Esophagus squamous epithelium (tissue), 5 donors: ENCODE data around the gene ABCA12. TPM values are rescaled to one million over a fixed set of nuclear protein-coding genes. Genes with fewer than 3 reads are reported as not detected.

Experiments used
- DNase-seq: peaks from one replicate; lab custom pipeline; 2025; lab: John Stamatoyannopoulos, UW
- H3K27ac ChIP-seq, 4 donors: fragments of 200-600 bp; sonication (generic); one replicate each; pipeline ENCODE4 v1.5.1; 2016 to 2019; ENCODE audit warnings: mild to moderate bottlenecking in 1 of 4
- H3K27me3 ChIP-seq, 4 donors: fragments of 200-600 bp; sonication (generic); 1 replicate in 3 of 4; 2 replicates in 1 of 4; pipeline versions ENCODE4 v1.5.1 to v1.6.0; 2017 to 2021; ENCODE audit warnings: antibody characterized with exemption in 1 of 4
- H3K36me3 ChIP-seq, 3 donors: fragments of 200-600 bp; sonication (generic); one replicate each; pipeline ENCODE4 v1.5.1; 2016 to 2019
- H3K4me1 ChIP-seq, 3 donors: fragments of 200-600 bp; sonication (generic); one replicate each; pipeline ENCODE4 v1.5.1; 2017 to 2019
- H3K4me3 ChIP-seq, 4 donors: fragments of 200-600 bp; sonication (generic); 1 replicate in 3 of 4; 2 replicates in 1 of 4; pipeline ENCODE4 v1.5.1; 2016 to 2019; ENCODE audit warnings: mild to moderate bottlenecking in 2 of 4, moderate library complexity in 1 of 4
- H3K9me3 ChIP-seq, 3 donors: fragments of 200-600 bp; sonication (generic); one replicate each; pipeline ENCODE4 v1.5.1; 2016 to 2019
- CTCF ChIP-seq, 6 experiments: fragments of 450-650 bp in 4 of 6; fragments of 200-600 bp in 2 of 6; sonication (generic) in 2 of 6; IDR thresholded peaks; one replicate each; pipeline ENCODE4 v1.5.1; 2016 to 2019; ENCODE audit warnings: antibody characterized with exemption in 6 of 6, mild to moderate bottlenecking in 4 of 6, moderate library complexity in 4 of 6
- POLR2A ChIP-seq, 4 donors: fragments of 450-650 bp; IDR thresholded peaks; one replicate each; pipeline ENCODE4 v1.6.1; 2017; ENCODE audit warnings: antibody characterized with exemption in 4 of 4, mild to moderate bottlenecking in 4 of 4, moderate library complexity in 3 of 4
- WGBS, 2 donors: methylation state at CpG; one replicate each; pipeline ENCODE4 v1.1.5; 2018; 5-methylcytosine and 5-hydroxymethylcytosine counted together
- intact Hi-C: fragments of 100-400 bp; cut with DNase I; formaldehyde crosslinking; loops from one replicate; pipeline ENCODE4 v1.15.0; 2022
- total RNA-seq, 4 donors: library from RNA; depleted of rRNA; stranded (reverse); fragments of >200 nt; gene quantifications; one replicate each; pipeline ENCODE4 v1.1.0, GENCODE V29; 2016
- donor health status: DM: yes; HTN: yes; CAD: no.

ABCA12 gene
- total RNA-seq, 4 donors from 2014 or later = 1.5 to 45.7 (median 3.8) TPM

DNA sequence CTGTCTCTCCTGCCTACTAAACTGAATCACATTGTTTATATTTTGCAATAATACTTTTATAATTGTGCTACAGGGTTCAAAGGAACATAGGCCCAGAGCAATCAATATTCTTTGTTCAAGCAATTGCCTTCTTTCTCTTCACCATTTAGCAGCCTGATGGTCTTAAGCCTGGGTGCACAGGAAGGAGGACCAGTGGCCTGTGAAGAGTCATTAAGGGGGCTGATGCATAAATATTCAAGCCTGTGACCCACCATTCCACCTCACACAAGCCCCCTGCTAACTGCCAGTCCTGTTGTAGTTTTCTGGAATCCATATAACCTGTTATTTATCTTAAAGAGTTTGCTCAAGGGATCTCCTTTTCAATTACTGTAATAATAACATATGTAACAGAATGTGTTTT lies 56.0 kb downstream of the ABCA12 start:
- Histone ChIP-seq H3K9me3 (no peaks in the 10 kb centered on the region), H3K27me3 (no peaks in the 10 kb centered on the region), H3K36me3 (no peaks in the 10 kb centered on the region), H3K4me1 (no peaks in the 10 kb centered on the region), H3K27ac (no peak overlapping the region), H3K4me3 (no peak overlapping the region)
- intact Hi-C loops = no loop called here
- no peak for DNase-seq
- TF ChIP-seq POLR2A (IDR thresholded peaks at IDR 0.05) = no peak
- no peak for TF ChIP-seq CTCF (IDR thresholded peaks at IDR 0.05)

DNA sequence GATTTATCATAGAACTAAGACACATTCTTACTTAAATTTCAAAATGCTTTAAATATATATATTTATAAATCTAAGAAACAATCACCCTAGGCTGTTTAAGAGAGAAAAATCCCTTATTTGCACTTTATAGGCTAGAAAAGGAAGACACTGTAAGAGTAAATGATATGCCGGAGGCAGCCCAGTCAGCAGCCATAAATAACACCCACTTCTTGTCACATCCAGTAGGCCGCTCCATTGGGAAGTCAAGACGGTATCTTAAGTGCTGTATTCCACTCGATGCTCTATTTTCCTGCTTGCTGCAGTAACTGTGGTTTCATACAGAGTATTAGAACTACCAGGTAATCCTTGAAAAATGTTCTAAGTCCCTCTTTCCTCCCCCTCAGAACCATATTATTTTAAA lies 57.9 kb downstream of the ABCA12 start:
- no peak overlapping the region for H3K27ac ChIP-seq
- peaks cover 0 to under 1% (median 0%) of the 10 kb centered on the region in 3 donors for H3K4me1 ChIP-seq
- H3K36me3 ChIP-seq = no peaks in the 10 kb centered on the region
- DNase-seq = no peak
- TF ChIP-seq CTCF (IDR thresholded peaks at IDR 0.05) (no peak), POLR2A (IDR thresholded peaks at IDR 0.05) (no peak)
- H3K27me3 ChIP-seq = no peaks in the 10 kb centered on the region
- no peaks in the 10 kb centered on the region for H3K9me3 ChIP-seq
- no peak overlapping the region for H3K4me3 ChIP-seq
- intact Hi-C loops = no loop called here
- WGBS, 2 donors = 91 to 93% methylated on average over 4 of the region's 4 CpGs

GRCh38 chr2:215071676-215072075 lies 66.8 kb downstream of the ABCA12 start:
- intact Hi-C loops = no loop called here
- Histone ChIP-seq H3K27me3 (no peaks in the 10 kb centered on the region), H3K4me3 (no peak overlapping the region), H3K27ac (peak overlapping the region in 3 of 4 donors; percentile 42 to 66 (median 43)), H3K36me3 (no peaks in the 10 kb centered on the region), H3K9me3 (no peaks in the 10 kb centered on the region), H3K4me1 (peaks cover 0 to 20% (median 0%) of the 10 kb centered on the region in 3 donors)
- no peak for DNase-seq
- no peak for TF ChIP-seq CTCF (IDR thresholded peaks at IDR 0.05)
- no peak for TF ChIP-seq POLR2A (IDR thresholded peaks at IDR 0.05)
- WGBS, 2 donors = 36 to 44% methylated on average over 3 of the region's 3 CpGs

- no peak overlapping the region for H3K4me3 ChIP-seq
- WGBS, 2 donors = 56 to 69% methylated on average over 2 of the region's 2 CpGs
- TF ChIP-seq CTCF (IDR thresholded peaks at IDR 0.05) = no peak
- no peak for TF ChIP-seq POLR2A (IDR thresholded peaks at IDR 0.05)
Observed at GRCh38 chr2:215068399-215068798, 70.0 kb downstream of the ABCA12 start.

DNA sequence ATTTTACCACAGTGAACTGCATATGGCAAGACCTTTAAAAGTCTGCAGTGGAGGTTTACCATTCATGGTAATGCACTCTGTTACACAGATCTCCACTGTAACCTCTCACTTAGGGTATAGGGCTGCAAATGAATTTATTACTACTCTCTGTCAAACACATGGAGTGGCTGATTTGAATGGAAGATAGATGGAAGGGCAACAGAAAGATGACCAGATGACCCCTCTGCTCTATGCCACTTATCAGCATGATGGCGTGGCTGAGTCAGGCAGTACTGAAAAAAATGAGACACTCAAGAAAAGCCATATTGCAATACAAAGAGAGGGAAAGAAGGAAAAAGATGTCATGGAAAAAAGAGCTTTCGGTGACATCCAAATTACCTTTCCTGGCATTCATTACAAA lies 72.3 kb downstream of the ABCA12 start:
- WGBS, 2 donors = 78 to 89% methylated on average over 2 of the region's 2 CpGs
- Histone ChIP-seq H3K4me1 (peaks cover 0 to under 1% (median 0%) of the 10 kb centered on the region in 3 donors), H3K36me3 (no peaks in the 10 kb centered on the region), H3K9me3 (no peaks in the 10 kb centered on the region), H3K4me3 (no peak overlapping the region), H3K27ac (no peak overlapping the region), H3K27me3 (no peaks in the 10 kb centered on the region)
- intact Hi-C loops = no loop called here
- no peak for DNase-seq
- TF ChIP-seq CTCF (IDR thresholded peaks at IDR 0.05) (no peak), POLR2A (IDR thresholded peaks at IDR 0.05) (no peak)

More at GRCh38 chr2:215068399-215068798, 70.0 kb downstream of the ABCA12 start:
- Histone ChIP-seq H3K9me3 (no peaks in the 10 kb centered on the region), H3K4me1 (peaks cover 0 to 11% (median 0%) of the 10 kb centered on the region in 3 donors), H3K27ac (no peak overlapping the region), H3K27me3 (no peaks in the 10 kb centered on the region), H3K36me3 (no peaks in the 10 kb centered on the region)
- no peak for DNase-seq
- intact Hi-C loops = no loop called here
